Keratinocyte (primary cell): Measurements from ENCODE around the gene INSIG1.

Source experiments
- EZH2 ChIP-seq: IDR thresholded peaks from one replicate; pipeline ENCODE4 v1.6.1; 2012; ENCODE audit warnings: inconsistent platforms, mild to moderate bottlenecking, low read length, moderate library complexity
- TF ChIP-seq, protein P1 (sequence below), 3 experiments: IDR thresholded peaks in 1 of 3; conservative IDR thresholded peaks in 1 of 3; optimal IDR thresholded peaks in 1 of 3; 2 replicates in 2 of 3; 3 replicates in 1 of 3; pipeline versions ENCODE3 to v1.5.1; 2011; ENCODE audit warnings: low read length in 3 of 3, mild to moderate bottlenecking in 3 of 3, moderate library complexity in 2 of 3, control low read depth in 1 of 3, inconsistent platforms in 1 of 3; ENCODE audit not compliant: insufficient read depth in 2 of 3; ENCODE audit errors: extremely low read depth in 1 of 3

DNA sequence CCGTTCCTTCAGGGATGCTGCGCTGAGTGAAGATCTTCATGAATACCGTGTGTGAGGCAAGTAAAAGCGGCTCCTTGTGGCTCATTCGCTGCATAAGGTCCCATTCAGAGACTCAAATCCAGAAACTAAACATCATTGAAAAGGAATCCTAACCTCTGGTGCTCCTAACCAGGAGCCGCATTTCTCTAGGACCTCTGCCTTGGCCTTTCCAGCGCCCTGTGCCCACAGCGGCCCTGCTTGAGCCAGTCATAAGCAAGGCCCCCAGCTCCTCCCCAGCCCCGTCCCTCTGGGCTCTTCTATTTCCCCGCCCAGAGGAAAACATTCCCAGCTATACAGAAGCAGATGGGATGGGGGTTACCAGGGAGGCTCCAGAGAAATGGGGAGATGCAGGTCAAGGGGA lies 42.6 kb upstream of the INSIG1 start:
- TF ChIP-seq EZH2, result no peak
- TF ChIP-seq, protein P1, sequence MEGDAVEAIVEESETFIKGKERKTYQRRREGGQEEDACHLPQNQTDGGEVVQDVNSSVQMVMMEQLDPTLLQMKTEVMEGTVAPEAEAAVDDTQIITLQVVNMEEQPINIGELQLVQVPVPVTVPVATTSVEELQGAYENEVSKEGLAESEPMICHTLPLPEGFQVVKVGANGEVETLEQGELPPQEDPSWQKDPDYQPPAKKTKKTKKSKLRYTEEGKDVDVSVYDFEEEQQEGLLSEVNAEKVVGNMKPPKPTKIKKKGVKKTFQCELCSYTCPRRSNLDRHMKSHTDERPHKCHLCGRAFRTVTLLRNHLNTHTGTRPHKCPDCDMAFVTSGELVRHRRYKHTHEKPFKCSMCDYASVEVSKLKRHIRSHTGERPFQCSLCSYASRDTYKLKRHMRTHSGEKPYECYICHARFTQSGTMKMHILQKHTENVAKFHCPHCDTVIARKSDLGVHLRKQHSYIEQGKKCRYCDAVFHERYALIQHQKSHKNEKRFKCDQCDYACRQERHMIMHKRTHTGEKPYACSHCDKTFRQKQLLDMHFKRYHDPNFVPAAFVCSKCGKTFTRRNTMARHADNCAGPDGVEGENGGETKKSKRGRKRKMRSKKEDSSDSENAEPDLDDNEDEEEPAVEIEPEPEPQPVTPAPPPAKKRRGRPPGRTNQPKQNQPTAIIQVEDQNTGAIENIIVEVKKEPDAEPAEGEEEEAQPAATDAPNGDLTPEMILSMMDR (optimal IDR thresholded peaks at IDR 0.05 in 1 of 3, IDR thresholded peaks at IDR 0.05 in 1 of 3, conservative IDR thresholded peaks at IDR 0.05 in 1 of 3; ENCODE audit: extremely low read depth in 1 of 3, insufficient read depth in 2 of 3, low read length in 3 of 3), result no peak
